HG03520 (cell line): ENCODE results near the gene STXBP4.

ENCODE experiments used
- ATAC-seq: cut with Tn5 transposase; IDR thresholded peaks from one replicate; pipeline ENCODE4 v1.9.1; 2021; ENCODE audit warnings: mild to moderate bottlenecking, moderate library complexity; ENCODE audit not compliant: unreplicated experiment

The STXBP4 gene

GRCh38 chr17:55114283-55114682 lies 145.7 kb downstream of the STXBP4 start:
- no peak for ATAC-seq

- no peak for ATAC-seq
Measured at GRCh38 chr17:55116440-55116914, 147.9 kb downstream of the STXBP4 start.

GRCh38 chr17:55117164-55117563 lies 148.6 kb downstream of the STXBP4 start:
- no peak for ATAC-seq

- no peak for ATAC-seq
Measured at GRCh38 chr17:55120651-55121050, 152.1 kb downstream of the STXBP4 start.

GRCh38 chr17:55121268-55121667 lies 152.7 kb downstream of the STXBP4 start:
- ATAC-seq = no peak

- ATAC-seq = no peak
Measured at GRCh38 chr17:55122114-55122513, 153.5 kb downstream of the STXBP4 start.

DNA sequence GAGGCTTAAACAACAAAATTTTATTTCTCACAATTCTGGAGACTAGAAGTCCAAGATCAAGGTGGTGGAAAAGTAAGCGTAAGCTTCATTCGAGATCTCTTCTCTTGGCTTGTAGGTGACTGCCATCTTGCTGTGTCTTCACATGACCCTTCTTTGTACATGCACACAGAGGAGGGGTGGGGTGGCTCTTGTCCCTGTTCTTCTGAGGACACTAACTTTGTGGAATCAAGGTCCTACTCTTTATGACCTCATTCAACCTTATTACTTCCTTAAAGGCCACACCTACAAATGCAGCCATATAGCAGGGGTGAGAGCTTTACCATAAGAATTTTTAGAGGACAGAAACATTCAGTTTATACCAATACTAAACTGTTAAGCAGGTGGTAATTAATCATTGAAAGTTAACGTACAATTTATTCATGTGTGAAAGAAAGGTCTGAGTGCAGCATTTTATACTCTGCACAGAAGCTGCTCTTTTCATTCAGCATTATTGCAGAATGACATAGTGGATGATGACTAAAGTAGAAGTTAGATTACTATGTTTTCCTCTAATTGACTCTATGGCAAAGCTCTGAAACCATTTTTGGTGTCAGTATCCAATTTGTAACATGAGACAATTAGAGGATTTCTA lies 156.3 kb downstream of the STXBP4 start:
- no peak for ATAC-seq

DNA sequence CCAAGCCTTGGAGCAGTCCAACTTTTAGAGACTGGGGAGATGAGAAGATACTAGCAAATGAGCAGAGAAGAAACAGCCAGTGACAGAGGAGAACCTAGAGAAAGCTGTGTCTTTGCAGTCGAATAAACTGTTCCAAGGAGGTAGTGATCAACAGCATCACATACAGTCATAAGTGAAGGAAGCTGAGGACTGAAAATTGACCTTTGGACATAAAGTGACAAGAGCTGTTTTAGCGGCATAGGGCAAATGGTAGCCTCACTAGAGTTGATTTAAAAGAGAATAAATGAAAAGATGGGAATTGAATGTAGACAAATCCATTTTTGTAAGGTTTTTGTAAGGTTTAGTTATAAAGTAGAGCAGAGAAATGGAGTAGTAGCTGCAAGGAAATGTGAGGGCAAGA lies 165.0 kb downstream of the STXBP4 start:
- no peak for ATAC-seq

DNA sequence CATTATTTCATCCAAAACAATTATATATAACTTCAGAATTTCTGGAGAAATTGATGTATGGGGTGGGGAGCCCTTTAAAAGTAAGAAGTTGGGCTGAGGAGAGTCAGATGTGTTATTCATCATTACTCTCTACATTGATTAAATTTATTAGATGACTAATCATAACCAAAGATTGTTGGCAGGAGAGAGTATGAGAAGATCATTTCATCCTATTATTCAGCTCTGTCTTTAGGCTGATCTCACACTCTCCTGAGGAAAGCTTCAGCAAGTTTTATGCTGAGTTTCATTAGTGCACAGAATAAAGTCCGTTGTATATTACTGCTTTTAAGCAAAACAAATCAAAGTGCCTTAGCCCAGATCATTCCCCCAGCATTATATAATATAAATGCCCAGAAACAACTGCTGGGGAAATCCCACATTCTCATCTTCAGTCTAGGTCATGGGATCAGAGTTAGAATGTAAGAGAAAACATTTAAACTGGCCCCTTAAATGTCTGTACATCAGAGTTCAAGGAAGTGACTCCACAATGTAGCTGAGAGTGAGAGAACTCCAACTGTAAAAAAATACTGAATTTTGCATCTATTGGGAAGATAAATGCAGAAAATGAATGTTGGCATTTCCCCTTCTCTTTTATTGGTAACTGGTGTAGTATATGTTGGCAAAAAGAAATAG lies 166.1 kb downstream of the STXBP4 start:
- no peak for ATAC-seq

- ATAC-seq = no peak
Measured at GRCh38 chr17:55140809-55141208, 172.2 kb downstream of the STXBP4 start.

- ATAC-seq = no peak
Measured at GRCh38 chr17:55144518-55144917, 176.0 kb downstream of the STXBP4 start.

GRCh38 chr17:55149485-55149884 lies 180.9 kb downstream of the STXBP4 start:
- ATAC-seq = no peak

DNA sequence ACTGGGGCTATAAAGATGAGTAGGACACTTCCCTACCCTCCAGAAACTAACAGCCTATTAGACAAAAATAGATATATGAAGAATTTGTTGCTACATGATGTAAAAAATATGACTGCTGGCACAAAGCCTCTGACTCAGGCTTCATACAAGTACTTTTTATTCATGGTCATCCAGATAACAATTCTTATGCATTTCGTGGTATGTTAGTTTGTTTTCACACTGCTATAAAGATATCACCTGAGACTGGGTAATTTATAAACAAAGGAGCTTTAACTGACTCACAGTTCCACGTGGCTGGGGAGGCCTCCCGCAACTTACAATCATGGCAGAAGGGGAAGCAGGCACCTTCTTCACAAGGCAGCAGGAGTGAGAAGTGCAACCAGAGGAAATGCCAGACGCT lies 183.7 kb downstream of the STXBP4 start:
- ATAC-seq = no peak

DNA sequence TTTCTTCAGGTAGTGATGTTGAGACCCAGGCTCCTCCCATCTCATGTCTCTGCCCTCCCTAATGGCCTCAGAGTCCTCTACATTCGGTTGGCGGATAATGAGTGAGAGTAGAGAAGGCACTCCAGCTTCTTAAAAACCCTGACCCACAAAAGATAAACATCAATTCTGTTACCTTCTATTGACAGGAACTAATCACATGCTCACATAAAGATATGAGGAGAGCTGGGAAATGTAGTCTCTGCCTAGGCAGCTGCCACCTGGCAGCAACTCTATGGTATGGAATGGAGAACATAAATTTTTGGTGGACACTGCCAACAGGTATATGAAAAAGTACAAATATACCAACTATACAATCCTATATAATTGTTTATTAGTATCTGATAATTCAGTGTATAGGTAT lies 185.5 kb downstream of the STXBP4 start:
- no peak for ATAC-seq

GRCh38 chr17:55155856-55156560 lies 187.4 kb downstream of the STXBP4 start:
- no peak for ATAC-seq

DNA sequence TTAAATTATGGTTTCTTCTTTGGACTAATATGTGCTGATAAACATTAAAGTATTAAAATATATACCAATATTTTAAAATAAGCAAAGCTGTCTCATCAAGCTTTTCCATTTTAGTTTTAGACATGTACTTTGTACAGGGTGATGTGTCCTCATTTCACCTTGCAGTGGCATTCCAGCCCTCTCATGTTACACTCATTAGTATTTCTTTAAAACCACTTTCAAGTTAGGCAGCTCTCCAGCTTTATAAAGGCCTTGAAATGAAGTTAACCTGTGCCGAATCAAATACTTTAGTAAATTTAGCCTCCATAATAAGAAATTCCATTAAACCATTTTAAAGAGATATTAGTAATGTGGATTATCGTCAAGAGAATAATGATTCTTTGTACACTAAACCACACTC lies 188.6 kb downstream of the STXBP4 start:
- ATAC-seq = no peak

GRCh38 chr17:55158439-55158838 lies 189.9 kb downstream of the STXBP4 start:
- ATAC-seq = no peak

GRCh38 chr17:55159251-55159650 lies 190.7 kb downstream of the STXBP4 start:
- no peak for ATAC-seq

- ATAC-seq = no peak
Measured at GRCh38 chr17:55160501-55160900, 191.9 kb downstream of the STXBP4 start.

DNA sequence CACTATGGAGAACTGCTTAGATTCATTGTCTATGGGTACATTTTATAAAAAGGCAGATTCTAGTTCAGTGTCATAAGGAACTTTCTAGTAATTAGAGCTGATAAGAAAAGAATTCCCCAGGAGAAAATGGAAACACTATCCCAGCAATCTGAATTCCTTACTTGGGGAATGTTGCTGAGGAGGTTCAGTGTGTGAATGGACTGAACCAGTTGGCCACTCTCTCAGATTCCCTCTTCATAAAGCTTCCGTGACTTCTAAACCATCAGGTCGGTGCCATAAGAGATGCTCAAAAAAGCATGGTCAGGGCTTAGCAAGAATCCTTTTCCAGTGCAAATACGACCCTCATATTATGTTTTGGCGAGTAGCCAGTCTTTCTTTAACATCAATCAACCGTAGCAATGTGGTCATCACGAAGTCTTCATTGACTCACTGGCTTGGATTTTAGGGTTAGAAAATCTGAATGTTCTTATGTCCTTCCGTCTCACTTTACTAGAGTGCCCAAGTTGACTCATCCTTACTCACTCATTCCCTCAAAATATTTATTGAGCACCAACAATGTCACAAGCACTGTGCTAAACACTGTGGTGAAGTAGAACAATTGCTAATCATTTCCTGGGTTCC lies 193.5 kb downstream of the STXBP4 start:
- ATAC-seq = no peak

- ATAC-seq = no peak
Measured at GRCh38 chr17:55162556-55162946, 194.0 kb downstream of the STXBP4 start.

- ATAC-seq = no peak
Measured at GRCh38 chr17:55163408-55163807, 194.8 kb downstream of the STXBP4 start.
